Neutrophil (primary cell): ENCODE measurements around the gene ZBED4.

Experiments
- H3K27ac ChIP-seq: fragments of 200-600 bp; sonication (generic); 2 replicates; pipeline ENCODE4 v1.5.1; 2016; ENCODE audit warnings: mild to moderate bottlenecking, moderate library complexity
- H3K27me3 ChIP-seq: fragments of 200-600 bp; sonication (generic); 2 replicates; pipeline ENCODE4 v1.6.0; 2016; ENCODE audit warnings: mild to moderate bottlenecking
- H3K36me3 ChIP-seq: fragments of 200-600 bp; sonication (generic); 2 replicates; pipeline ENCODE4 v1.5.1; 2017
- H3K4me1 ChIP-seq, 2 experiments: fragments of 200-600 bp in 1 of 2; sonication (generic) in 1 of 2; 1 replicate in 1 of 2; 2 replicates in 1 of 2; pipeline versions ENCODE4 v1.5.1 to v1.6.1; 2013 to 2016; ENCODE audit warnings: low read depth in 1 of 2, low read length in 1 of 2, mild to moderate bottlenecking in 1 of 2, moderate library complexity in 1 of 2; ENCODE audit not compliant: control insufficient read depth in 1 of 2, insufficient read depth in 1 of 2
- H3K4me3 ChIP-seq, 2 experiments: fragments of 200-600 bp in 1 of 2; sonication (generic) in 1 of 2; 1 replicate in 1 of 2; 2 replicates in 1 of 2; pipeline ENCODE4 v1.5.1; 2013 to 2016; ENCODE audit warnings: low read depth in 1 of 2, low read length in 1 of 2, mild to moderate bottlenecking in 1 of 2, moderate library complexity in 1 of 2
- H3K9me3 ChIP-seq: fragments of 200-600 bp; sonication (generic); 2 replicates; pipeline ENCODE4 v1.5.1; 2016
- CTCF ChIP-seq: fragments of 200-600 bp; sonication (generic); IDR thresholded peaks from 2 replicates; pipeline ENCODE4 v1.5.1; 2016; ENCODE audit warnings: antibody characterized with exemption

The ZBED4 gene

GRCh38 chr22:49905465-49905864 is 51.8 kb downstream of the ZBED4 start:
- TF ChIP-seq CTCF: no peak
- H3K36me3 ChIP-seq: peaks cover 76% of the 10 kb centered on the region
- H3K27me3 ChIP-seq: no peaks in the 10 kb centered on the region
- H3K4me1 ChIP-seq: no peaks in the 10 kb centered on the region
- no peaks in the 10 kb centered on the region for H3K9me3 ChIP-seq
- no peak overlapping the region for H3K27ac ChIP-seq
- no peak overlapping the region for H3K4me3 ChIP-seq

GRCh38 chr22:49906071-49906798 is 52.6 kb downstream of the ZBED4 start:
- H3K4me1 ChIP-seq: no peaks in the 10 kb centered on the region
- no peak overlapping the region for H3K27ac ChIP-seq
- no peak for TF ChIP-seq CTCF
- no peaks in the 10 kb centered on the region for H3K27me3 ChIP-seq
- no peaks in the 10 kb centered on the region for H3K9me3 ChIP-seq
- no peak overlapping the region for H3K4me3 ChIP-seq
- H3K36me3 ChIP-seq: peaks cover 72% of the 10 kb centered on the region

GRCh38 chr22:49906799-49907290 is 53.2 kb downstream of the ZBED4 start:
- TF ChIP-seq CTCF: no peak
- no peaks in the 10 kb centered on the region for H3K4me1 ChIP-seq
- H3K27ac ChIP-seq: no peak overlapping the region
- no peaks in the 10 kb centered on the region for H3K9me3 ChIP-seq
- peaks cover 66% of the 10 kb centered on the region for H3K36me3 ChIP-seq
- H3K27me3 ChIP-seq: no peaks in the 10 kb centered on the region
- H3K4me3 ChIP-seq: no peak overlapping the region

GRCh38 chr22:49907807-49908206 is 54.2 kb downstream of the ZBED4 start:
- H3K27me3 ChIP-seq: no peaks in the 10 kb centered on the region
- peaks cover 70% of the 10 kb centered on the region for H3K36me3 ChIP-seq
- no peaks in the 10 kb centered on the region for H3K4me1 ChIP-seq
- no peak overlapping the region for H3K4me3 ChIP-seq
- TF ChIP-seq CTCF: no peak
- no peaks in the 10 kb centered on the region for H3K9me3 ChIP-seq
- no peak overlapping the region for H3K27ac ChIP-seq

GRCh38 chr22:49909476-49910205 is 56.0 kb downstream of the ZBED4 start:
- no peak for TF ChIP-seq CTCF
- Histone ChIP-seq H3K4me3 (no peak overlapping the region), H3K4me1 (no peaks in the 10 kb centered on the region), H3K9me3 (no peaks in the 10 kb centered on the region), H3K27ac (no peak overlapping the region), H3K27me3 (no peaks in the 10 kb centered on the region), H3K36me3 (peaks cover 63% of the 10 kb centered on the region)
